C4-2B (cell line): Measurements from ENCODE around the gene ECE1.

Experiments used
- H3K27ac ChIP-seq: fragments of 450-650 bp; 2 replicates; pipeline ENCODE4 v1.5.1; 2017
- ZFX ChIP-seq: fragments of 450-650 bp; IDR thresholded peaks from 2 replicates; pipeline ENCODE4 v1.6.1; 2017
- TF ChIP-seq, protein P1 (sequence below): fragments of 450-650 bp; conservative IDR thresholded peaks from 2 replicates; pipeline ENCODE4 v1.5.1; 2017; ENCODE audit warnings: mild to moderate bottlenecking

Gene ECE1

DNA sequence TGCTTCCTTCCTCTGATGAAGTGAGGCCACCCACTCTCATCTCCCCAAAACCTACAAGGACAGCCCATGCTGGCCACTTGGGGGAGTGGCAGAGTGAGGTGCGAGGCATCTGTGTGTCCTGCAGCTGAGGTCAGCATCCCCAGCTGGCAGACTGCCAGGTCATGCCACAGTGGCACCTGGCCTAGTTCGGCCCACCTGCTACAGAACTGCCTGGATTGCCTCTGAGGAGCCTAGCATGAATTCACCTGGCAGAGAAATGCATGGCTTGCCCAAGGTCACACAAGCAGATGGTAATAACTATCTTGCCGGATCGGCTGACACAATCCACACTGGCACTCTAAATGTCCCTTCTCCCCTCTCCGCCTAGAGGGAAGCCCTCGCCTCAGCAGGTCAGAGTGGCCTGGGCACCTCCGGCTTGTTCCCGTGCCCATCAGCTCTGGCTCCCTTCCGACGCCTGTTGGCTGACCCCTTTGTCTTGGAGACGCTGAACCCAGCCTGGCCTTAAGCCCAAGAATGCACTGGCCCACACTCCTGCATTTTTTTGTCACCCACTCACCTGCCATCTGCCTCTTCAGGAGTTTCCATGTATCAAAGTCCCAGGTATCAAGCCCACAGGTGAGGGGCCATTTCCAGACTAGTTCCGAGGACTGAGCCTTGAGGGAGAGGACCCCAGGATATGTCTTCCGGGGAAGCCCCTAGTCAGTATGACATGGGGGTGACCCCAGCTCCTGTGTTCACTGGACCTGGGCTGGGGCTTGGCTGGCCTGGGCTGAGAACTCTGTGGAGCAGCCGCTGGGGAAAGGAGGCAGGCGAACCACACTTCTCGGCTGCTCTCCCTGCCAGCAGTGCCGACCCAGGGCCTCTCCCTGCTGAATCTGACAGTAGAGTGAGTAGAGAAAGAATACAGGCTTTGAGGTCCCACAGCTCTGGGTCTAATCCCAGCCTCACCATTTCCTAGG is 21.7 kb downstream of the ECE1 start:
- no peak overlapping the region for H3K27ac ChIP-seq
- TF ChIP-seq, protein P1, sequence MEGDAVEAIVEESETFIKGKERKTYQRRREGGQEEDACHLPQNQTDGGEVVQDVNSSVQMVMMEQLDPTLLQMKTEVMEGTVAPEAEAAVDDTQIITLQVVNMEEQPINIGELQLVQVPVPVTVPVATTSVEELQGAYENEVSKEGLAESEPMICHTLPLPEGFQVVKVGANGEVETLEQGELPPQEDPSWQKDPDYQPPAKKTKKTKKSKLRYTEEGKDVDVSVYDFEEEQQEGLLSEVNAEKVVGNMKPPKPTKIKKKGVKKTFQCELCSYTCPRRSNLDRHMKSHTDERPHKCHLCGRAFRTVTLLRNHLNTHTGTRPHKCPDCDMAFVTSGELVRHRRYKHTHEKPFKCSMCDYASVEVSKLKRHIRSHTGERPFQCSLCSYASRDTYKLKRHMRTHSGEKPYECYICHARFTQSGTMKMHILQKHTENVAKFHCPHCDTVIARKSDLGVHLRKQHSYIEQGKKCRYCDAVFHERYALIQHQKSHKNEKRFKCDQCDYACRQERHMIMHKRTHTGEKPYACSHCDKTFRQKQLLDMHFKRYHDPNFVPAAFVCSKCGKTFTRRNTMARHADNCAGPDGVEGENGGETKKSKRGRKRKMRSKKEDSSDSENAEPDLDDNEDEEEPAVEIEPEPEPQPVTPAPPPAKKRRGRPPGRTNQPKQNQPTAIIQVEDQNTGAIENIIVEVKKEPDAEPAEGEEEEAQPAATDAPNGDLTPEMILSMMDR: no peak

DNA sequence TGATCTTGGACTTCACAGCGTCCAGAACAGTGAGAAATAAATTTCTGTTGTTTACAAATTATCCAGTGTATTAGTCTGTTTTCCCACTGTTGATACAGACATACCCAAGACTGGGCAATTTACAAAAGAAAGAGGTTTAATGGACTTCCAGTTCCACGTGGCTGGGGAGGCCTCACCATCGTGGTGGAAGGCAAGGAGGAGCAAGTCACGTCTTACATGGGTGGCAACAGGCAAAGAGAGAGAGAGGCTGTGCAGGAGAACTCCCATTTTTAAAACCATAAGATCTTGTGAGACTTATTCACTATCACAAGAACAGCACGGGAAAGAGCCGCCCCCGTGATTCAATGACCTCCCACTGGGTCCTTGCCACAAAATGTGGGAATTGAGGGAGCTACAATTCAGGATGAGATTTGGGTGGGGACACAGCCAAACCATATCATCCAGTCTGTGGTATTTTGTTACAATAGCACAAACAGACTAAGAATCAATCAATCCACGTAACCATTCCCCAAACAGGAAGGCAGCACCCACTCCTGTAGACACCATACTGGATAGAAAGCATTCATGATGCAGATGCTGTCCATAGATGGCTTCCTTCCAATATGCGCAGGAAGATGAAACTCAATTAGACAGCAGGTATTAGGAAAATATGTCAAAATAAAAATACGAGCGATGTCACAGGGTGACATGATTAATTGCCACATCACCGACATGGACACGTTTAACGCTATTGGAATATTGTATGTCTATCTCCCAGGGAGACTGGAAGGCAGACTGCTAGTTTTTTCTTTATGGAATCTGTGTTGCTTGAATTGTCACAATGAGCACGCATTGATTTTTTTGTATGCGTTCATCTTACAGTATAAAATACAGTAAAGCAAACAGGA is 22.8 kb downstream of the ECE1 start:
- TF ChIP-seq ZFX: no peak
- TF ChIP-seq, protein P1: no peak
- H3K27ac ChIP-seq: no peak overlapping the region

DNA sequence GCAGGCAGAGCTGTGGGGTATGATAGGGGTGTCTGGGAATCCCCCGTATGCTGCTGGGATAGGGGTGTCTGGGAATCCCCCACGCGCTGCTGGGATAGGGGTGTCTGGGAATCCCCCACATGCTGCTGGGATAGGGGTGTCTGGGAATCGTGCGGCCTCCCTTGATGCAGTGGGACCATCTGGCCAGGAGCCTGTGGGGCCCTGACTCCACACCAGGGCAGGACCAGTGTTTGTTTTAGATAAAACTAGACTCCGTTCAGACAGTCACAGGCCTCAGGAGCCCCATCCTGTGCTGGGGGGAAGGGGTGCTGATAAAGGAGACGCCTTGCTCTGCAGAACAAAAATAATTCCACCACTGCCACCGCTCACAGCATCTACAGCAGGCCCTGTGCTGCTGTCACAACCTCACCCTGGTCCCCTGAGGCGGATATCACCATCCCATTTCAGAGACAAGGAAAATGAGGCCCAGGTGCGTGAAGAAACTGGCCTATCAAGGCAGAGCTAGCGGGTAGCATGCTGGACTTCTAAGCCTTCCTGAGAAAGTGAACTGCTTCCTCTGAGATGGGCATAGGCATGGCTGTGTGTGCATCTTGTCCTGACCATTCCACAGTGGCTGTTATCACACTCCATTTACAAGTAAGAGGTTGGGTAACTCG is 24.0 kb downstream of the ECE1 start:
- TF ChIP-seq, protein P1: no peak
- no peak for TF ChIP-seq ZFX
- H3K27ac ChIP-seq: no peak overlapping the region

DNA sequence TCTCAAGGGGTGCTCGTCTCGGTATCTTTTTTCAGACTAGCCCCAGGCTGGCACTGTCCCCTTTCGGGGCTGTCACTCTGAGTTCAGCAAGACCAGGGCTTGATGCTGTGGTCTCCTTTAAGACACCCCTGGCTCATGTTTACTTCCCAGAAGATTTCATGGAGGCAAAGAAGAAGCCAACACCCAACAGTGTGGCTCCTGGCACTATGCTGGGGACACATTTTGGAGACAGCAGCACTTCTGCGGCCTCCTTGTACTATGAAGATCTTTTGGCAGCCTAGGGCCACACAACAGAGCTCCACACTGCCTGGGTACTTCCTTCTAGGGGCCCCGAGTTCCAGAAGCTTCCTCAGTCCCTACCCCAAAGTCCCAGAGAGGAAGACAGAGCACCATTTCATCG is 24.6 kb downstream of the ECE1 start:
- H3K27ac ChIP-seq: no peak overlapping the region
- TF ChIP-seq ZFX: no peak
- TF ChIP-seq, protein P1: no peak

DNA sequence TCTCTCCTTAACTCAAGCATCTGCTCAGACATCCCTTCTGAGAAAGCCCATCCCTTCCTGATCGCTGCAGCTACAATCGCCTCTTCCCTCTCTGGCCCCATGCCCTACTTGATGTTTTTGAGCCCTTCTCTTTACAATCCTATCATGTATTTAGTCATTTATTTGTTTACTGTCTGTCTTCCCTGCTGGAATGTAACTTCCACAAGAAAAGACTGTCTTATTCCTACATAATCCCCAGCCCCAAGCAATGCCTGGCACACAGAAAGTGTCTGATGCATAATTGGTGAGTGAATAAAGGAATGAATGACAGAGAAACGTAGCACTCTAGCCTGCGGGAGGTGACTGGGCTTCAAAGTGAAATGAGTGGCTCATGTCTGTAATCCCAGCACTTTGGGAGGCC is 25.4 kb downstream of the ECE1 start:
- TF ChIP-seq, protein P1: no peak
- no peak for TF ChIP-seq ZFX
- H3K27ac ChIP-seq: no peak overlapping the region

DNA sequence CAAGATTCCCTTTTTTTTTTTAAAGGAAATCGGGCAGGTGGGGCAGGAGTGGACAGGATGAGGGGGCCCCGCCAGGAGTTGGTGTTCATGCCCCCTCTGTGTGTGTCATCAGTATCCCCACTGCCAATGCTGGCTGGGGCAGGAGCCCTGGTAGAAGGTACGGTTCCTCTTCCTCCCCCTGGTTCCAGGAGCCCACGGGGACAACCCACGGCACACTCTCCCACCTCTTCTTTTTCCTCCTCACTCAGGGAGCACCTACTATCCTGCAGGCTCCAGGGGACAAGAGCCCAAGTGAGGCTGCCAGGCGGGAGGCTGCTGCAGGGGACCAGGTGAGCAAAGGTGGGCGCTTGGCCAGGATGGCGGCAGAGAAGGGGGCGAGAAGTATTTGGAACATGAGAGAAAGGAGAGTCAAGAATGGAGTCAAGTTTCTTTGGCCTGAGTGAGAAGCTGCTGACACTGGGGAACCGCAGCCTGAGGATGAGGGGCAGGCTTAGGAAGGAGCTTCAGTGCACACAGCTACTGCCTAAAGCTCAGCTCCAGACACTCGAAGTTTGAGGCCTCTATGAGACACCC is 26.5 kb downstream of the ECE1 start:
- H3K27ac ChIP-seq: no peak overlapping the region
- TF ChIP-seq, protein P1: no peak
- TF ChIP-seq ZFX: no peak
